SK-N-SH (cell line): ENCODE data around the gene FLRT3. TPM values are rescaled to one million over a fixed set of nuclear protein-coding genes. Genes with fewer than 3 reads are reported as not detected.

Experiments used
- CTCF ChIA-PET: fragments of 300-600, 350-600 bp; formaldehyde crosslinking; extraction: SDS; loops from one replicate; lab custom pipeline; 2021; lab: Yijun Ruan, JAX
- POLR2A ChIA-PET: fragments of 350-600 bp; sonication (Branson Sonifier 250); formaldehyde crosslinking; extraction: SDS; loops from one replicate; lab custom pipeline; 2020; ENCODE audit warnings: antibody characterized with exemption, inconsistent platforms; lab: Yijun Ruan, JAX
- DNase-seq: peaks from one replicate; pipeline ENCODE4 v3.0.0; 2012
- H2AFZ ChIP-seq: fragments of 200-600 bp; sonication (generic); 2 replicates; pipeline ENCODE4 v1.8.1; 2016; ENCODE audit warnings: antibody characterized with exemption, mild to moderate bottlenecking, low read depth
- H3F3A ChIP-seq: fragments of 200-600 bp; sonication (generic); replicated peaks from 2 replicates; pipeline ENCODE3; 2016; ENCODE audit warnings: antibody characterized with exemption, mild to moderate bottlenecking; ENCODE audit not compliant: insufficient read depth
- H3K27ac ChIP-seq, 2 experiments: fragments of 200-500 bp in 1 of 2; fragments of 200-600 bp in 1 of 2; sonication (Bioruptor generic) in 1 of 2; sonication (generic), shearing (Covaris generic) in 1 of 2; 2 replicates each; pipeline versions ENCODE4 v1.5.1 to v1.6.1; 2014 to 2016; ENCODE audit warnings: low read depth in 2 of 2, inconsistent platforms in 1 of 2, low read length in 1 of 2, mild to moderate bottlenecking in 1 of 2, mixed read lengths in 1 of 2
- H3K27me3 ChIP-seq: fragments of 200-600 bp; sonication (generic), shearing (Covaris generic); 2 replicates; pipeline ENCODE4 v1.6.1; 2016; ENCODE audit warnings: mixed run types; ENCODE audit not compliant: insufficient read depth
- H3K36me3 ChIP-seq, 2 experiments: fragments of 200-500 bp in 1 of 2; fragments of 200-600 bp in 1 of 2; sonication (Bioruptor generic) in 1 of 2; sonication (generic) in 1 of 2; replicated peaks in 1 of 2; 2 replicates each; pipeline versions ENCODE3 to v1.5.1; 2014 to 2016; ENCODE audit warnings: low read length in 1 of 2, mild to moderate bottlenecking in 1 of 2; ENCODE audit not compliant: insufficient read depth in 2 of 2, control insufficient read depth in 1 of 2
- H3K4me1 ChIP-seq, 2 experiments: fragments of 200-500 bp in 1 of 2; fragments of 200-600 bp in 1 of 2; sonication (Bioruptor generic) in 1 of 2; sonication (generic), shearing (Covaris generic) in 1 of 2; 2 replicates each; pipeline versions ENCODE4 v1.5.1 to v1.6.1; 2014 to 2016; ENCODE audit warnings: low read depth in 1 of 2, low read length in 1 of 2, mixed run types in 1 of 2; ENCODE audit not compliant: insufficient read depth in 2 of 2, control insufficient read depth in 1 of 2
- H3K4me2 ChIP-seq: fragments of 200-600 bp; sonication (generic), shearing (Covaris generic); 2 replicates; pipeline ENCODE4 v1.6.1; 2017; ENCODE audit warnings: mixed run types
- H3K4me3 ChIP-seq, 2 experiments: fragments of 200-500 bp in 1 of 2; fragments of 200-600 bp in 1 of 2; sonication (Bioruptor generic) in 1 of 2; sonication (generic), shearing (Covaris generic) in 1 of 2; 2 replicates each; pipeline versions ENCODE4 v1.5.1 to v1.8.1; 2014 to 2016; ENCODE audit warnings: low read depth in 2 of 2, inconsistent platforms in 1 of 2, low read length in 1 of 2, mild to moderate bottlenecking in 1 of 2, mixed read lengths in 1 of 2, moderate library complexity in 1 of 2
- H3K79me2 ChIP-seq: fragments of 200-600 bp; sonication (generic); 2 replicates; pipeline ENCODE4 v1.8.1; 2017; ENCODE audit warnings: mild to moderate bottlenecking; ENCODE audit not compliant: insufficient read depth
- H3K9ac ChIP-seq: fragments of 200-600 bp; sonication (generic); 2 replicates; pipeline ENCODE4 v1.6.1; 2017; ENCODE audit warnings: mixed run types
- H3K9me2 ChIP-seq: fragments of 200-600 bp; sonication (generic); 2 replicates; pipeline ENCODE4 v1.6.1; 2017; ENCODE audit warnings: mixed run types
- H3K9me3 ChIP-seq: fragments of 200-600 bp; sonication (generic); 2 replicates; pipeline ENCODE4 v1.6.1; 2017; ENCODE audit warnings: mixed run types, mild to moderate bottlenecking, moderate library complexity
- H4K20me1 ChIP-seq: fragments of 200-600 bp; sonication (generic); 2 replicates; pipeline ENCODE4 v1.6.1; 2017; ENCODE audit warnings: mild to moderate bottlenecking, mixed run types; ENCODE audit not compliant: insufficient read depth
- EP300 ChIP-seq, 2 experiments: IDR thresholded peaks; 2 replicates each; pipeline versions ENCODE4 v1.4.0 to v1.6.1; 2012; ENCODE audit warnings: borderline replicate concordance in 1 of 2, low read depth in 1 of 2, low read length in 1 of 2
- FOSL2 ChIP-seq: IDR thresholded peaks from 2 replicates; pipeline ENCODE4 v1.4.0; 2012; ENCODE audit warnings: low read depth, mild to moderate bottlenecking, moderate library complexity, borderline replicate concordance
- FOXM1 ChIP-seq: IDR thresholded peaks from 2 replicates; pipeline ENCODE4 v1.4.0; 2012; ENCODE audit warnings: low read depth, mild to moderate bottlenecking
- GATA2 ChIP-seq: sonication (generic); formaldehyde crosslinking; IDR thresholded peaks from 2 replicates; pipeline ENCODE4 v1.5.0; 2020; ENCODE audit warnings: mild to moderate bottlenecking, missing genetic modification reagents
- MEF2A ChIP-seq: IDR thresholded peaks from 2 replicates; pipeline ENCODE4 v1.4.0; 2012; ENCODE audit warnings: low read depth, borderline replicate concordance
- MXI1 ChIP-seq: IDR thresholded peaks from 2 replicates; pipeline ENCODE4 v1.6.1; 2012; ENCODE audit warnings: mild to moderate bottlenecking, low read depth, low read length, improper control_type of control experiment
- NFIC ChIP-seq: IDR thresholded peaks from 2 replicates; pipeline ENCODE4 v1.4.0; 2012; ENCODE audit warnings: borderline replicate concordance
- RAD21 ChIP-seq: IDR thresholded peaks from 2 replicates; pipeline ENCODE4 v1.6.1; 2012; ENCODE audit warnings: mild to moderate bottlenecking, low read length
- SIN3A ChIP-seq: IDR thresholded peaks from 2 replicates; pipeline ENCODE4 v1.6.1; 2012; ENCODE audit warnings: low read depth, mild to moderate bottlenecking, low read length, moderate library complexity, borderline replicate concordance
- TAF1 ChIP-seq: IDR thresholded peaks from 2 replicates; pipeline ENCODE4 v1.6.1; 2012; ENCODE audit warnings: low read depth, mild to moderate bottlenecking, low read length, moderate library complexity, borderline replicate concordance
- TCF12 ChIP-seq: IDR thresholded peaks from 2 replicates; pipeline ENCODE4 v1.4.0; 2012
- TEAD4 ChIP-seq: IDR thresholded peaks from 2 replicates; pipeline ENCODE4 v1.4.0; 2012; ENCODE audit warnings: mild to moderate bottlenecking, borderline replicate concordance; ENCODE audit not compliant: insufficient read depth
- ZBTB33 ChIP-seq: IDR thresholded peaks from 2 replicates; pipeline ENCODE4 v1.4.0; 2012; ENCODE audit warnings: low read depth, borderline replicate concordance
- WGBS: methylation state at CpG from one replicate; pipeline ENCODE4 v1.1.6; 2017; ENCODE audit warnings: low lambda C conversion rate; 5-methylcytosine and 5-hydroxymethylcytosine counted together
- polyA plus RNA-seq, 3 experiments: library from polyadenylated mRNA; depleted of rRNA; stranded (reverse); fragments of >200 nt; gene quantifications; 2 replicates each; pipeline ENCODE4 v1.2.3, GENCODE V29; 2012
- TF ChIP-seq, protein P1 (sequence below): IDR thresholded peaks from 2 replicates; pipeline ENCODE4 v1.4.0; 2012; ENCODE audit warnings: low read depth, borderline replicate concordance
- TF ChIP-seq, protein P2 (sequence below): fragments of 200-600 bp; sonication (generic); IDR thresholded peaks from 2 replicates; pipeline ENCODE4 v1.6.1; 2017; ENCODE audit warnings: antibody characterized with exemption, mild to moderate bottlenecking, moderate library complexity
- TF ChIP-seq, protein P3 (sequence below): fragments of 150-350 bp; IDR thresholded peaks from 2 replicates; pipeline ENCODE4 v1.6.1; 2017; ENCODE audit warnings: antibody characterized with exemption, low read length, low read depth, borderline replicate concordance

FLRT3 gene
- polyA plus RNA-seq, 1 of the 3 experiments (the other 2 are of a cell fraction), result 1.8 TPM

DNA sequence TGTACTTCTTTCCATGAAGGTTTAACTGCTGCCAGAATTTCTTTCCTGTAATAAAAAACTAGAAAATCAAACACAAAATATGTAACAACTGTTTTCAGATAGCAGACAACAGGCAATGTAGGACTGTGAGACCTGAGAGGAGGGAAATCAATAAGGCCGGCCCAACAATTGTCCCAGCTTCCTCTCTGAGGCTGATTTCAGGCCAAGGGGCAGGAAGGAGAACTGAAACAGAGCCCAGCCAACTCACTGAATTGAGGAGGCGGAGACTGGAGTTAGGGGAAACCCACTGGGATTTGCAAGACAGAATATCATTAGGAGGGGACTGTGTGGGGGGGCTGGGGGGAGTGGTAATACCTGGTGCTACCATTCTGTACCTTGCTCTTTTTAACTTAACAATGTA, 42.2 kb downstream of the FLRT3 start:
- 60% methylated on average over 2 of the region's 2 CpGs for WGBS
- TF ChIP-seq, protein P1, sequence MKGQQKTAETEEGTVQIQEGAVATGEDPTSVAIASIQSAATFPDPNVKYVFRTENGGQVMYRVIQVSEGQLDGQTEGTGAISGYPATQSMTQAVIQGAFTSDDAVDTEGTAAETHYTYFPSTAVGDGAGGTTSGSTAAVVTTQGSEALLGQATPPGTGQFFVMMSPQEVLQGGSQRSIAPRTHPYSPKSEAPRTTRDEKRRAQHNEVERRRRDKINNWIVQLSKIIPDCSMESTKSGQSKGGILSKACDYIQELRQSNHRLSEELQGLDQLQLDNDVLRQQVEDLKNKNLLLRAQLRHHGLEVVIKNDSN, result no peak
- TF ChIP-seq, protein P2, sequence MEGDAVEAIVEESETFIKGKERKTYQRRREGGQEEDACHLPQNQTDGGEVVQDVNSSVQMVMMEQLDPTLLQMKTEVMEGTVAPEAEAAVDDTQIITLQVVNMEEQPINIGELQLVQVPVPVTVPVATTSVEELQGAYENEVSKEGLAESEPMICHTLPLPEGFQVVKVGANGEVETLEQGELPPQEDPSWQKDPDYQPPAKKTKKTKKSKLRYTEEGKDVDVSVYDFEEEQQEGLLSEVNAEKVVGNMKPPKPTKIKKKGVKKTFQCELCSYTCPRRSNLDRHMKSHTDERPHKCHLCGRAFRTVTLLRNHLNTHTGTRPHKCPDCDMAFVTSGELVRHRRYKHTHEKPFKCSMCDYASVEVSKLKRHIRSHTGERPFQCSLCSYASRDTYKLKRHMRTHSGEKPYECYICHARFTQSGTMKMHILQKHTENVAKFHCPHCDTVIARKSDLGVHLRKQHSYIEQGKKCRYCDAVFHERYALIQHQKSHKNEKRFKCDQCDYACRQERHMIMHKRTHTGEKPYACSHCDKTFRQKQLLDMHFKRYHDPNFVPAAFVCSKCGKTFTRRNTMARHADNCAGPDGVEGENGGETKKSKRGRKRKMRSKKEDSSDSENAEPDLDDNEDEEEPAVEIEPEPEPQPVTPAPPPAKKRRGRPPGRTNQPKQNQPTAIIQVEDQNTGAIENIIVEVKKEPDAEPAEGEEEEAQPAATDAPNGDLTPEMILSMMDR, result no peak
- TF ChIP-seq TEAD4, result no peak
- no peaks in the 10 kb centered on the region for H3K27me3 ChIP-seq
- POLR2A ChIA-PET, result no interaction called here
- no peaks in the 10 kb centered on the region for H3K36me3 ChIP-seq
- no peak overlapping the region for H2AFZ ChIP-seq
- CTCF ChIA-PET, result interaction anchor here (1.0 kb wide), 1 partner anchor 1675 kb away, joined by 3 read pairs; no protein-coding TSS in a partner anchor
- DNase-seq, result no peak
- no peak overlapping the region for H3K9ac ChIP-seq
- no peaks in the 10 kb centered on the region for H3K4me1 ChIP-seq
- H3K27ac ChIP-seq, result no peak overlapping the region
- H3K4me3 ChIP-seq, result no peak overlapping the region
- no peak overlapping the region for H3K4me2 ChIP-seq
- H4K20me1 ChIP-seq, result no peaks in the 10 kb centered on the region
- no peaks in the 10 kb centered on the region for H3F3A ChIP-seq
- H3K9me3 ChIP-seq, result no peaks in the 10 kb centered on the region
- H3K9me2 ChIP-seq, result no peaks in the 10 kb centered on the region
- no peaks in the 10 kb centered on the region for H3K79me2 ChIP-seq

GRCh38 chr20:14291502-14291901, 45.9 kb downstream of the FLRT3 start:
- no peaks in the 10 kb centered on the region for H3K36me3 ChIP-seq
- H3K9me2 ChIP-seq, result no peaks in the 10 kb centered on the region
- no peak overlapping the region; the same call in 1 of the 2 replicates for H2AFZ ChIP-seq
- H3K4me2 ChIP-seq, result no peak overlapping the region
- H3K27ac ChIP-seq, result no peak overlapping the region
- H3K4me1 ChIP-seq, result no peaks in the 10 kb centered on the region
- no peaks in the 10 kb centered on the region for H3K27me3 ChIP-seq
- TF ChIP-seq FOSL2 (no peak), NFIC (no peak), TCF12 (no peak), GATA2 (CRISPR knock-in tag) (no peak), EP300 (IDR thresholded peaks at IDR 0.05; ENCODE audit: borderline replicate concordance in 1 of 2, low read depth in 1 of 2, low read length in 1 of 2) (no peak), TAF1 (no peak), MXI1 (no peak), TEAD4 (no peak), ZBTB33 (no peak), MEF2A (no peak), SIN3A (no peak), RAD21 (no peak), FOXM1 (no peak)
- TF ChIP-seq, protein P3, sequence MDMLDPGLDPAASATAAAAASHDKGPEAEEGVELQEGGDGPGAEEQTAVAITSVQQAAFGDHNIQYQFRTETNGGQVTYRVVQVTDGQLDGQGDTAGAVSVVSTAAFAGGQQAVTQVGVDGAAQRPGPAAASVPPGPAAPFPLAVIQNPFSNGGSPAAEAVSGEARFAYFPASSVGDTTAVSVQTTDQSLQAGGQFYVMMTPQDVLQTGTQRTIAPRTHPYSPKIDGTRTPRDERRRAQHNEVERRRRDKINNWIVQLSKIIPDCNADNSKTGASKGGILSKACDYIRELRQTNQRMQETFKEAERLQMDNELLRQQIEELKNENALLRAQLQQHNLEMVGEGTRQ, result no peak
- 87% methylated on average over 1 of the region's 1 CpG for WGBS
- POLR2A ChIA-PET, result no interaction called here
- no peak for DNase-seq
- H4K20me1 ChIP-seq, result no peaks in the 10 kb centered on the region
- no peak overlapping the region for H3K9ac ChIP-seq
- H3K4me3 ChIP-seq, result no peak overlapping the region
- H3F3A ChIP-seq, result no peaks in the 10 kb centered on the region
- no peaks in the 10 kb centered on the region for H3K9me3 ChIP-seq
- H3K79me2 ChIP-seq, result no peaks in the 10 kb centered on the region
- CTCF ChIA-PET, result interaction anchor here (1.1 kb wide), 1 partner anchor 38 kb away, joined by 3 read pairs; no protein-coding TSS in a partner anchor
